Ishikawa (cell line): Measurements from ENCODE around the gene CORIN.

Experiments used
- CEBPB ChIP-seq: IDR thresholded peaks from 2 replicates; pipeline ENCODE4 v1.6.1; 2012
- CREB1 ChIP-seq: IDR thresholded peaks from 2 replicates; pipeline ENCODE4 v1.6.1; 2012; ENCODE audit warnings: low read depth
- EGR1 ChIP-seq: IDR thresholded peaks from 2 replicates; pipeline ENCODE4 v1.6.1; 2012
- EP300 ChIP-seq: IDR thresholded peaks from 2 replicates; pipeline ENCODE4 v1.6.1; 2012; ENCODE audit warnings: borderline replicate concordance
- FOXM1 ChIP-seq: IDR thresholded peaks from 2 replicates; pipeline ENCODE4 v1.6.1; 2012; ENCODE audit warnings: low read depth, borderline replicate concordance
- MAX ChIP-seq: IDR thresholded peaks from 2 replicates; pipeline ENCODE4 v1.6.1; 2012
- NFIC ChIP-seq: IDR thresholded peaks from 2 replicates; pipeline ENCODE4 v1.6.1; 2012
- REST ChIP-seq: IDR thresholded peaks from 2 replicates; pipeline ENCODE4 v1.6.1; 2012; ENCODE audit warnings: low read depth, mild to moderate bottlenecking
- TAF1 ChIP-seq: IDR thresholded peaks from 2 replicates; pipeline ENCODE4 v1.6.1; 2012; ENCODE audit warnings: low read depth, mild to moderate bottlenecking
- TCF12 ChIP-seq: IDR thresholded peaks from 2 replicates; pipeline ENCODE4 v1.6.1; 2012; ENCODE audit warnings: low read depth
- TEAD4 ChIP-seq: IDR thresholded peaks from 2 replicates; pipeline ENCODE4 v1.6.1; 2012
- YY1 ChIP-seq: IDR thresholded peaks from 2 replicates; pipeline ENCODE4 v1.6.1; 2012; ENCODE audit warnings: low read depth

GRCh38 chr4:47703956-47704355 lies 133.9 kb downstream of the CORIN start:
- no peak for TF ChIP-seq EP300
- TF ChIP-seq TCF12 = no peak
- TF ChIP-seq MAX = no peak
- TF ChIP-seq YY1 = no peak
- TF ChIP-seq EGR1 = no peak
- TF ChIP-seq FOXM1 = no peak
- no peak for TF ChIP-seq TAF1
- no peak for TF ChIP-seq REST
- no peak for TF ChIP-seq NFIC
- TF ChIP-seq TEAD4 = no peak
- no peak for TF ChIP-seq CREB1
- no peak for TF ChIP-seq CEBPB
